Stimulated activated CD4-positive, alpha-beta T cell treated with anti-CD3 and anti-CD28 coated beads, Interleukin-2, amount 100 ng/mL, for 4 hours (primary cell): ENCODE measurements around the gene SLIT1.
"Not testable (repeated sequence)": the region's sequence is repeated elsewhere in the genome, so short reads cannot be mapped to it uniquely, and the experiment has no call there.

Source experiments
- DNase-seq: peaks from one replicate; pipeline ENCODE4 v3.0.0-alpha.2; 2020; ENCODE audit warnings: low read depth

SLIT1 gene

GRCh38 chr10:97106207-97106606, 79.6 kb downstream of the SLIT1 start:
- DNase-seq: no peak

DNA sequence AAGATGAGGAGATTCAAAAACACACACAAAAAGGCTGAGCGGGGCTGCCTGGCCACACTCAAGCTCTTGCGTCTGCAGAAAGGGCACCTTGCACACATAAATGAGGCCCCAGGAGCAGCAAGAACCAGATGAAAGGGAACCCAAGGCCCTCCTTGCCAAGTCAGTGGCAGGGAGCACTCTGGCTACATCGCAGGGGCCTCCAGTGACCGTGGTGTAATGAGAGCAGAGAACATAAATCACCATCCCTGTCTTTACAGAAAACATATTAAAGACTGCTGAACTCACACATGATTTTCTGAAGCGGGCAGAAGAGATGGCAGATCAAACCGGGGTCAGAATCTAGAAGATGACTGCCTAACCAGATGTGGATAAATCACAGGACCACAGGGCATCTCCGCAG, 80.5 kb downstream of the SLIT1 start:
- DNase-seq: no peak

- no peak for DNase-seq
Observed at GRCh38 chr10:97103316-97104080, 82.3 kb downstream of the SLIT1 start.

- DNase-seq: no peak
Observed at GRCh38 chr10:97102441-97102840, 83.3 kb downstream of the SLIT1 start.

- no peak for DNase-seq
Observed at GRCh38 chr10:97101166-97101940, 84.4 kb downstream of the SLIT1 start.

DNA sequence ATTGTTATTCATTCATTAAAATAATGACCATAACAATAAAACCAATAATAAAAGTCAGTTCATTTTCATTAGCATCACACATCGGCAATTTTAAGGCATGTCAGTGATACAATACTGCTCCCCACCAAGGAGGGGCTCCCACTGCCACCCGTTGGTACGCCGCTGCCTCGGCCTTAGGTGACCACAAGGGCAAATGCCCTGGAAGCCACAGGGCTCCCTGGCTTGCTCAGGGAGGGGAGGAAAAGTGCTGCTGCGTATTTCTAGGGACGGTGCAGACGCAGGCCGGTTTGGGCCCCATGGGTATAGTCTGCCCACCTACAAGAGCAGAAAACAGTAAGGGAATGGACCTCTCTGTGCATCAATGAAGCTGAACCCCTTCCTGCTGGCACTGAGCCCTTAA, 85.1 kb downstream of the SLIT1 start:
- no peak for DNase-seq

GRCh38 chr10:97099868-97100267, 85.9 kb downstream of the SLIT1 start:
- no peak for DNase-seq

GRCh38 chr10:97099089-97099488, 86.7 kb downstream of the SLIT1 start:
- no peak for DNase-seq

DNA sequence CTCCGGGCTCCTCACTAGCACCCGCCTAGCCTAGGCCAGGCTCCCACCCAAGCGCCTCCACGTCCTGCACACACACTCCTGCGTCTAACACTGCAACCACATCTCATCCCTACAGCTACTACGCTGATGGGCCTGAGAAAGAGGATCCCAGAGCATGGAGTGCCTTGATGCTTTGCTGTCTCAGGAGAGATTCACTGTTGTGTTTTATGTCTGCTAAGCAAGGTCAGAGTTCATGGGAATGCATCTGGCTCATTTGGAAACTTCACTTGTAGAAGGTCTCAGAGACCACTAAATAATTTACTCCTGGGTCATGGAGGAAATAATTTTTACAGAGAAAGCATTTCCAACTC, 88.7 kb downstream of the SLIT1 start:
- no peak for DNase-seq

DNA sequence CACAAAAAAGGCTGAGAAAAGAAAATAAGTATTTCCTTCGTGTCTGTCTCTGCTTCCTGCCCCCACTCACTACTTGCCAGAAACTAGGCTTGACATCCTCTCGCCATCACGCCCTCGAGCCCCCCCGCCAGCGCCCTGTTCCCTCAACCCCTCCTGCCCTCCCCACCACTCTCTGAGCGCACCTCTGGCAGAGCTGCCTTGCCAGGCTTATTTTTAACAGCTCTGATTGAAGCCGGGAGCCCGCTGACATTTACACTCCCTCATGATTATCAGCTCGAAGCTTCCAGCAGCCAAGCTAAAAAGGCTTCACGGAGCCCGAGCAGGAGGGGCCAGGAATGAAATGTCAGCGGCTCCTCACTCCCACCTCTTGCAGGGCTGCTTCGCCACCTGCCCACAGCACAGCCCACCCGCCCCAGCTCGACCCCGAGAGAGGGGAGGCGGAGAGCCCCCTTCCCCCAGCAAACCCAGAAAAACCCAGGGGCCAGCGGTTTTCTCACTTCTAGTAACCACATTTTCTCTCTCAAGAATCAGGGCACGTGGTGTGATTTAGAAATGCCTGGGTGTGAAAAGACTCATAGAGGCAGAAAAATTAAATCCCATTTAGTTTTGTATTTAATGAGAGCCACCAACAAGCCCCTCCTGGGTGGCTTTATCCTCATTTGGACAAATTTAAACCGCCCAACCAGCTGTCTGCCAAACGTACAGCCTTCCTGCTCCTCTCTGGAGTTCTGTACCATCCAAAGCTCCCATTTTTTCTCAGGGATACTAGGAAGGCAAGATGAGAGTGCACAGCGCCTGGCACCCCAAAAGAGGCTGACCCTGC, 89.3 kb downstream of the SLIT1 start:
- DNase-seq: no peak

DNA sequence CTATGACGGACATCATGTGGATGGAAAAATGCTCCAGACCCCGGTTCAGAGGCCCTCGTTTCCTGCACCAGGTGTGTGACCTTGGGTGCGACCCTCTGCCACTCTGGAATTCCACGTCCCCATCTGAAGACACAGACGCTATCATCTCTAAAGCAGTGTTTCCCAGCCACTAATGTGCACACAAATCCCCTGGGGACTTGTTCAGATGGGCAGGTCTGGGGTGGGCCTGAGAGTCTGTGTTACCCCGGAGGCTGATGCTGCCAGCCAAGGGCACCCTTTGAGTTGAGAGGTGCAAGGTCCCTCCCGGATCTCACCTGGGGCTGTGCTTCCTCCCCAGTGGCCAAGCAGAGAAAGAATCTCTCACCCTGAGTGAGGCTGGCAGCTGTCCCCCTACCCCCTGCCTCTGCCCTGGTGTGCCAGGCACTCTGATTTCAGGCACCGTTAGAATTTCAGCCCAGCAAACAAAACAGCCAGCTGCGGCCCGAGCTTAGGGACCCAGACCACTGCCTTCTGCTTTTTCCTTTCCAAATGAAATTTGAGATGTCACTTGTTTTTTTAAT, 90.0 kb downstream of the SLIT1 start:
- DNase-seq: no peak

DNA sequence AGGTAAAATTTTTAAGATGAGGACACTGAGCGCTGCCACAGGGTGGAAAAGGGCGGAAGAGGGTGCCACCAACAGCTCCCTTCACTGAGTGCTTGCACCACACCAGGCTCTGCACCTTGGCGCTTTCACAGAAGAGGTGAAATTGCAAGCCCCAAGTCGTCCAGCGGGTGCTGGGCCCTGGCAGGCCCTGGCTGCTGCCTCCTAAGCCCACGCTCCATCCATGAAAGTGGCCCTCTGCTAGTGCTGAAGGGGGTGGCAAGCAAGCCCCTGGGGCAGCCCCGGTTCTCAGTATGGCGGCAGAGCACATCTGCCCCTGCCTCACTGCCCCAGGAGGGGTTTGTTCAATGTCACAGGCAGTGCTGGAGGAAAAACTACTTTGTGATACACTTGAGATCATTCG, 95.1 kb downstream of the SLIT1 start:
- DNase-seq: no peak

- no peak for DNase-seq
Observed at GRCh38 chr10:97090035-97090434, 95.7 kb downstream of the SLIT1 start.

GRCh38 chr10:97089209-97089870, 96.4 kb downstream of the SLIT1 start:
- no peak for DNase-seq

- DNase-seq: no peak
Observed at GRCh38 chr10:97087296-97087695, 98.5 kb downstream of the SLIT1 start.

DNA sequence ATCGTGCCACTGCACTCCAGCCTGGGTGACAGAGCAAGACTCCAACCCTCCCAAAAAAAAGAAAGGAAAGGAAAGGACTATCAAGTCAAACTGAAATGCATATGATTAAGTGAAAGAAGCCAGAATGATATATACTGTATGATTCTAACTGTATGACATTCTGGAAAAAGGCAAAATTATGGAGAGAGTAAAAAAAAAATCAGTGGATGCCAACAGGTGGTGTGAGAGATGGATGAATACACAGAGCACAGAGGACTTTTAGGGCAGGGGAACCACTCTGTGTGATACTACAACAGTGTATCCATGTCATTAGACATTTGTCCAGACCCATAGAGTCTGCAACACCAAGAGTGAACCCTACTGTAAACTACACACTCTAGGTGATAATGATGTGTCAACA, 99.2 kb downstream of the SLIT1 start:
- no peak for DNase-seq

DNA sequence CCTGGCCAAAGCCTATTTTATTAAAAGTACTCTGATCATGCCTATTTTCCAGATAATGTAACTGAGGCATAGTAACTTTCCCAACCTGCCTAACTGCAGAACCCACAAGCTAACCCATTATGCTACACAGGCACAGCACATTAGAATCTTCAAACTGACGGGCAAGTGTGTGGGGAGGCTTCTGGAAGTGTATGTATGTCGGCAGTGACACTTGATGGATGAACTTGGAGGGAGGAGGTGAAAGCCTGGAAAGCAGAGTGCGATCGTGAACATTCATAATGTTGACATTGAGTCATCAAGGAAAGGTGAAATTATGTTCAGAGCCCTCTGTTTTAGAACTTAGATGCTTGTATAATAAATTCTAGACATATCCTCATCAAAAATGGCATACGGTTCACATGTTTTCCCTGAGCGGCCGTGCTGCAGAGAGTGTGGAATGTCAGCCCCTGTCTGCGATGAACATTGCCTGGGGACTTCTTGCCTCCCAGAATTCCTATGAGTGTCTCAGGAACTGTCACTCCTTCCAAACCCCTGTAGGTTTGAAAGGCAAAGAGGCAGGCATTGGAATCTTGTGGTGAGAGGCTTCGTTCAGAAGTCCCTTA, 102.4 kb downstream of the SLIT1 start:
- no peak for DNase-seq

GRCh38 chr10:97082575-97082974, 103.2 kb downstream of the SLIT1 start:
- not testable (repeated sequence) for DNase-seq

GRCh38 chr10:97081621-97082235, 104.0 kb downstream of the SLIT1 start:
- DNase-seq: no peak

DNA sequence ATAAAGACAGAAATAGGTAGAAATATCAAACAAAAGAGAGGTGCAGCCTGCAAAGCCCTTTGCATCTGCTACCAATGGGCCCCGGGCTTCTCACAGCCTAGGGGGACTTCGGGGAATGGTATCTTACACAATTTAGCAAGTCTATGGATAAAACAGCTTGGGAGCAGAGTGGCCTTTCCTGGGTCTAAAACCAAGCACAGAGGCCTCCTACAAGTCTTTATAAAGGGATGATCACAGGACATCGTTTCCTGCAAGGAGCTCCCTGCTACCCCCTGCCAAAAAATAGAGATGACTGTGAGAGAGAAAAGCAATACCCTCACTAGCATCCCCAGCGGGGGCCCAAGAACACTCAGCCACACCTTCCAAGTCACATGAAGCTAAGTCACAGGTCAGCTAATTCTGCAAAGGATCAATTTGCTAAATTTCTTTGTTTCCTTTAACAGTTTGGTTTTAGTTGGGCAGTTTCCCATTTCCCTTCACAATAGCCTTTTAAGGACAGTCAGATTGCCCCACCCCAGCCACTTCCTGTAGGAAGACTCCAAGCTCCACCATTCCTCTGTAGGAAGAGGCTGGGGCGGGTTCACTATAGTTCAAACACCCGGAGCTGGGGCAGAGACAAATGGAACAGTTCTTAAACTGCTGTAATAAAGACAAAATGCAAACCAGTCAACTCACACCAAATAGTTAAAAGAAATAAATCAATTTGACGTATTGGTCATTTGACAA, 105.5 kb downstream of the SLIT1 start:
- DNase-seq: no peak
